PC-3 (cell line): ENCODE measurements around the gene NIFK. TPM values are rescaled to one million over a fixed set of nuclear protein-coding genes. Genes with fewer than 3 reads are reported as not detected.
A peak's percentile ranks its signal among the peaks of the same experiment; 100 is the strongest.

ENCODE experiments used
- ATAC-seq: fragments of 200-7000 bp; cut with Tn5 transposase; 2 replicates; pipeline ENCODE4 v1.9.1; 2020; ENCODE audit warnings: mild to moderate bottlenecking, moderate library complexity
- BruUV-seq: library from RNA; stranded (reverse); fragments of 400-500 nt; replicated peaks from 2 replicates; lab custom pipeline; 2021; lab: Mats Ljungman, UMichigan
- CTCF ChIA-PET: fragments of 300-600 bp; sonication (Branson Sonifier 250); formaldehyde crosslinking; loops from one replicate; lab custom pipeline; 2022; ENCODE audit warnings: antibody characterized with exemption; lab: Charles Lee
- POLR2A ChIA-PET: fragments of 300-600 bp; sonication (Branson Sonifier 250); formaldehyde crosslinking; loops from one replicate; lab custom pipeline; 2022; ENCODE audit warnings: antibody characterized with exemption; ENCODE audit not compliant: unreplicated experiment; lab: Charles Lee
- DNase-seq: peaks from one replicate; pipeline ENCODE4 v3.0.0-alpha.2; 2015
- H2AFZ ChIP-seq: fragments of 300-600 bp; sonication (generic); 2 replicates; pipeline ENCODE4 v1.6.0; 2016; ENCODE audit warnings: antibody characterized with exemption, low read length
- H3F3A ChIP-seq: fragments of 300-600 bp; sonication (generic); one replicate; pipeline ENCODE4 v1.6.0; 2017; ENCODE audit warnings: antibody characterized with exemption, low read length, control low read depth, mild to moderate bottlenecking; ENCODE audit not compliant: unreplicated experiment
- H3K27ac ChIP-seq: fragments of 300-600 bp; sonication (generic); 2 replicates; pipeline ENCODE4 v1.5.1; 2016; ENCODE audit warnings: mild to moderate bottlenecking, low read length
- H3K27me3 ChIP-seq: fragments of 300-600 bp; sonication (generic); 2 replicates; pipeline ENCODE4 v1.6.1; 2016; ENCODE audit warnings: low read length, mixed read lengths
- H3K36me3 ChIP-seq: fragments of 300-600 bp; sonication (generic); 2 replicates; pipeline ENCODE4 v1.6.1; 2016; ENCODE audit warnings: low read depth, mixed run types, low read length, mixed read lengths
- H3K4me1 ChIP-seq: fragments of 300-600 bp; sonication (generic); 2 replicates; pipeline ENCODE4 v1.5.1; 2016; ENCODE audit warnings: low read length; ENCODE audit not compliant: insufficient read depth
- H3K4me2 ChIP-seq: fragments of 300-600 bp; sonication (generic); 2 replicates; pipeline ENCODE4 v1.6.0; 2016; ENCODE audit warnings: low read length
- H3K4me3 ChIP-seq: fragments of 300-600 bp; sonication (generic); 2 replicates; pipeline ENCODE4 v1.5.1; 2016; ENCODE audit warnings: mild to moderate bottlenecking, low read length, mixed read lengths
- H3K79me2 ChIP-seq: fragments of 300-600 bp; sonication (generic); 2 replicates; pipeline ENCODE4 v1.6.1; 2017; ENCODE audit warnings: low read length, mixed read lengths
- H3K9ac ChIP-seq: fragments of 300-600 bp; sonication (generic); 2 replicates; pipeline ENCODE4 v1.6.0; 2016; ENCODE audit warnings: mild to moderate bottlenecking, low read length
- H3K9me2 ChIP-seq: fragments of 300-600 bp; sonication (generic); replicated peaks from 2 replicates; pipeline ENCODE4 v1.6.1; 2016; ENCODE audit warnings: mixed run types, low read length, mixed read lengths
- H3K9me3 ChIP-seq: fragments of 300-600 bp; sonication (generic); 2 replicates; pipeline ENCODE4 v1.6.1; 2016; ENCODE audit warnings: low read length, mixed read lengths
- H4K20me1 ChIP-seq: fragments of 300-600 bp; sonication (generic); 2 replicates; pipeline ENCODE4 v1.6.1; 2016; ENCODE audit warnings: low read length, mixed read lengths
- EZH2 ChIP-seq: fragments of 300-600 bp; sonication (generic); IDR thresholded peaks from one replicate; pipeline ENCODE4 v1.6.1; 2017; ENCODE audit warnings: antibody characterized with exemption, mild to moderate bottlenecking, low read length; ENCODE audit not compliant: unreplicated experiment
- EZH2phosphoT487 ChIP-seq: fragments of 300-600 bp; sonication (generic); IDR thresholded peaks from 2 replicates; pipeline ENCODE4 v1.6.1; 2018; ENCODE audit warnings: mild to moderate bottlenecking, antibody characterized with exemption, low read length, borderline replicate concordance
- intact Hi-C: fragments of 100-400 bp; cut with micrococcal nuclease; formaldehyde crosslinking; loops from 2 replicates; pipeline ENCODE4 v1.9.0; 2023
- total RNA-seq: library from RNA; depleted of rRNA; stranded (reverse); fragments of >200 nt; gene quantifications from 2 replicates; pipeline ENCODE4 v1.2.3, GENCODE V29; 2014
- TF ChIP-seq, protein P1 (sequence below): fragments of 300-600 bp; sonication (generic); conservative IDR thresholded peaks from 2 replicates; pipeline ENCODE4 v1.5.1; 2017; ENCODE audit warnings: antibody characterized with exemption, low read depth, mild to moderate bottlenecking, low read length

NIFK gene
- total RNA-seq, 1 experiment from 2014 or later: 64.1 TPM

DNA sequence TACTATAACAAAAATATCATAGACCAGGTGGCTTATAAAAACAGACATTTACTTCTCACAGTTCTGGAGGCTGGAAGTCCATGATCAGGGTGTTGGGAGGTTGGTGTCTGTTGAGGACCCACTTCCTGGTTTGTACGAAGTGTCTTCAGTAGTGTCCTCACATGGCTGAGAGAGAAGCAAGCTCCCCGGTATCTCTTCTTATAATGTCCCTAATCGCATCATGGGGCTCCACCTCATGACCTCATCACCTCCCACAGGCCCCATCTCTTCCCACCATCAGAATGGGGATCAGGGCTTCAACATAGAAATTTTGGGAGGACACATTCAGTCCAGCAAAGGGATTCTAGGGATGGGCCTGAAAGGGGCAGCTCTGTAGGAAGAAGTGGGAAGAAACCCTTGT is 4.8 kb upstream of the NIFK start:
- CTCF ChIA-PET: no interaction called here
- BruUV-seq: no TSS peak
- POLR2A ChIA-PET: no interaction called here

DNA sequence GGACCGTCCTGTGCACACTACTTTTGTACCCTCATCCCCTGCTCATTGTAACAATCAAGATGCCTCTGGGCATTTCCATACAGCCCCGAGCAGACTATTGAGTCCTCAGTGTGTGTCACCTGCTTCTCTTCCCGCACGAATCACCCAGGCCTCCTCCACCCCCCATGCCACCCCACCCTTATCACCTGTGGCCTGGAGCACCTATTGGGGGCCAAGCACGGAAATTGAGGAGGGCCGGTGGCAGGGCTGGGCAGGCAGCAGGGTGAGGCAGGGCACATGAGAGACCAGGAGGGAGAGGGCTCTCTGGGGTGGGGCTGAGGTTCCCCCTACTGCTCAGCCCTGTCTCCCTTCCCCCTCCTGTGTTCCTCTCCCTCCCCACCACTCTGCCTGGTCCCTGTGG is 4.3 kb upstream of the NIFK start:
- no peak overlapping the region for H2AFZ ChIP-seq
- no peaks in the 10 kb centered on the region for H3K4me1 ChIP-seq
- ChIA-PET CTCF (no interaction called here), POLR2A (no interaction called here)
- no peaks in the 10 kb centered on the region for H3K27me3 ChIP-seq
- TF ChIP-seq EZH2 (no peak), EZH2phosphoT487 (no peak)
- TF ChIP-seq, protein P1, sequence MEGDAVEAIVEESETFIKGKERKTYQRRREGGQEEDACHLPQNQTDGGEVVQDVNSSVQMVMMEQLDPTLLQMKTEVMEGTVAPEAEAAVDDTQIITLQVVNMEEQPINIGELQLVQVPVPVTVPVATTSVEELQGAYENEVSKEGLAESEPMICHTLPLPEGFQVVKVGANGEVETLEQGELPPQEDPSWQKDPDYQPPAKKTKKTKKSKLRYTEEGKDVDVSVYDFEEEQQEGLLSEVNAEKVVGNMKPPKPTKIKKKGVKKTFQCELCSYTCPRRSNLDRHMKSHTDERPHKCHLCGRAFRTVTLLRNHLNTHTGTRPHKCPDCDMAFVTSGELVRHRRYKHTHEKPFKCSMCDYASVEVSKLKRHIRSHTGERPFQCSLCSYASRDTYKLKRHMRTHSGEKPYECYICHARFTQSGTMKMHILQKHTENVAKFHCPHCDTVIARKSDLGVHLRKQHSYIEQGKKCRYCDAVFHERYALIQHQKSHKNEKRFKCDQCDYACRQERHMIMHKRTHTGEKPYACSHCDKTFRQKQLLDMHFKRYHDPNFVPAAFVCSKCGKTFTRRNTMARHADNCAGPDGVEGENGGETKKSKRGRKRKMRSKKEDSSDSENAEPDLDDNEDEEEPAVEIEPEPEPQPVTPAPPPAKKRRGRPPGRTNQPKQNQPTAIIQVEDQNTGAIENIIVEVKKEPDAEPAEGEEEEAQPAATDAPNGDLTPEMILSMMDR: no peak
- no peak overlapping the region for H3K9ac ChIP-seq
- no peaks in the 10 kb centered on the region for H3K9me3 ChIP-seq
- H3F3A ChIP-seq: no peaks in the 10 kb centered on the region
- ATAC-seq (no peak), DNase-seq (no peak)
- H3K79me2 ChIP-seq: peaks cover 8% of the 10 kb centered on the region
- H3K36me3 ChIP-seq: no peaks in the 10 kb centered on the region
- intact Hi-C loops: no loop called here
- no peaks in the 10 kb centered on the region for H3K9me2 ChIP-seq
- no TSS peak for BruUV-seq
- H3K4me2 ChIP-seq: no peak overlapping the region
- no peak overlapping the region for H3K4me3 ChIP-seq
- H4K20me1 ChIP-seq: peaks cover 3% of the 10 kb centered on the region
- H3K27ac ChIP-seq: no peak overlapping the region

More for the DNA sequence above, 4.8 kb upstream of the NIFK start:
- Histone ChIP-seq H3K27me3 (no peaks in the 10 kb centered on the region), H3K9me2 (no peaks in the 10 kb centered on the region), H3K4me2 (no peak overlapping the region), H3K36me3 (no peaks in the 10 kb centered on the region), H2AFZ (no peak overlapping the region), H3F3A (no peaks in the 10 kb centered on the region), H4K20me1 (no peaks in the 10 kb centered on the region), H3K9ac (no peak overlapping the region), H3K27ac (no peak overlapping the region), H3K9me3 (no peaks in the 10 kb centered on the region), H3K4me1 (no peaks in the 10 kb centered on the region), H3K4me3 (no peak overlapping the region), H3K79me2 (peaks cover 3% of the 10 kb centered on the region)
- ATAC-seq (no peak), DNase-seq (no peak)
- TF ChIP-seq, protein P1: no peak
- TF ChIP-seq EZH2phosphoT487: no peak
- no peak for TF ChIP-seq EZH2
- intact Hi-C loops: no loop called here

- Histone ChIP-seq H3F3A (no peaks in the 10 kb centered on the region), H3K4me3 (peak overlapping the region; percentile 100), H3K9me2 (no peaks in the 10 kb centered on the region), H3K4me2 (peak overlapping the region; percentile 90), H3K27ac (peak overlapping the region; percentile 68), H3K27me3 (no peaks in the 10 kb centered on the region), H3K4me1 (peaks cover 9% of the 10 kb centered on the region), H3K79me2 (peaks cover 40% of the 10 kb centered on the region), H4K20me1 (peaks cover 16% of the 10 kb centered on the region), H3K9ac (peak overlapping the region; percentile 100), H2AFZ (peak overlapping the region; percentile 88), H3K36me3 (peaks cover 27% of the 10 kb centered on the region; the same call in 1 of the 2 replicates), H3K9me3 (no peaks in the 10 kb centered on the region)
- TF ChIP-seq EZH2phosphoT487: no peak
- TF ChIP-seq EZH2: no peak
- TF ChIP-seq, protein P1: no peak
- ChIA-PET POLR2A (interaction anchor here (0.7 kb wide), 1 partner anchor 372 kb away, joined by 21 read pairs; no protein-coding TSS in a partner anchor), CTCF (interaction anchor here (0.7 kb wide), 2 partner anchors 88 to 170 kb away, joined by 5 to 22 read pairs; no protein-coding TSS in a partner anchor)
- BruUV-seq: TSS peak; percentile 64
- intact Hi-C loops: loop anchor here (1.0 to 2.0 kb wide), 2 partner anchors 19 to 205 kb away; partner anchors contain the start of gene TSN
- ATAC-seq (no peak), DNase-seq (no peak)
Observed at GRCh38 chr2:121736140-121736461, 574 bp downstream of the NIFK start.
